HUES64 (cell line): ENCODE results near the gene BICDL1.
"Not testable (repeated sequence)": the region's sequence is repeated elsewhere in the genome, so short reads cannot be mapped to it uniquely, and the experiment has no call there.

Source experiments
- H3K27ac ChIP-seq: 2 replicates; pipeline ENCODE4 v1.7.0; 2013; ENCODE audit warnings: low read depth, low read length, inconsistent platforms
- H3K27me3 ChIP-seq: 2 replicates; pipeline ENCODE4 v1.6.1; 2013; ENCODE audit warnings: mild to moderate bottlenecking, low read length; ENCODE audit not compliant: insufficient read depth
- H3K36me3 ChIP-seq: 2 replicates; pipeline ENCODE4 v1.6.1; 2013; ENCODE audit warnings: mild to moderate bottlenecking, low read length; ENCODE audit not compliant: insufficient read depth
- H3K4me1 ChIP-seq: 2 replicates; pipeline ENCODE4 v1.6.1; 2013; ENCODE audit warnings: mild to moderate bottlenecking, low read length, moderate library complexity; ENCODE audit not compliant: insufficient read depth
- H3K4me3 ChIP-seq: 2 replicates; pipeline ENCODE4 v1.5.1; 2013; ENCODE audit warnings: mild to moderate bottlenecking, low read length, moderate library complexity
- H3K9ac ChIP-seq: 2 replicates; pipeline ENCODE4 v1.6.1; 2013; ENCODE audit warnings: mild to moderate bottlenecking, low read depth, low read length
- H3K9me3 ChIP-seq: 2 replicates; pipeline ENCODE4 v1.6.1; 2013; ENCODE audit warnings: low read depth, low read length; ENCODE audit not compliant: insufficient read depth
- WGBS: fragments of 150-250, 120-280 bp; methylation state at CpG from one replicate; pipeline ENCODE4 v1.1.7; 2013; ENCODE audit warnings: missing lambda C conversion rate; 5-methylcytosine and 5-hydroxymethylcytosine counted together

The BICDL1 gene

GRCh38 chr12:119980242-119980641 lies 8.8 kb upstream of the BICDL1 start:
- Histone ChIP-seq H3K27ac (no peak overlapping the region), H3K36me3 (no peaks in the 10 kb centered on the region), H3K4me1 (no peaks in the 10 kb centered on the region), H3K9ac (no peak overlapping the region), H3K27me3 (peaks cover 4% of the 10 kb centered on the region; the same call in 1 of the 2 replicates), H3K9me3 (no peaks in the 10 kb centered on the region), H3K4me3 (no peak overlapping the region)
- WGBS: 91% methylated on average over 1 of the region's 1 CpG

- not testable (repeated sequence) for H3K9me3 ChIP-seq, H3K4me3 ChIP-seq, H3K9ac ChIP-seq, H3K27ac ChIP-seq, H3K4me1 ChIP-seq, H3K27me3 ChIP-seq, H3K36me3 ChIP-seq
- 95% methylated on average over 8 of the region's 8 CpGs for WGBS
These were observed 8.3 kb upstream of the BICDL1 start for GRCh38 chr12:119980702-119981101.

GRCh38 chr12:119989361-119989730 lies 310 bp downstream of the BICDL1 start:
- Histone ChIP-seq H3K27me3 (peaks cover 38% of the 10 kb centered on the region), H3K4me3 (peak overlapping the region; percentile 80), H3K9me3 (no peaks in the 10 kb centered on the region), H3K36me3 (0 out of 2 replicates have a peak, but pooled peaks cover 5% of the 10 kb centered on the region), H3K9ac (peak overlapping the region; percentile 53), H3K4me1 (peaks cover 14% of the 10 kb centered on the region), H3K27ac (peak overlapping the region; percentile 72; the same call in 1 of the 2 replicates)
- WGBS: under 1% methylated on average over 49 of the region's 49 CpGs

- Histone ChIP-seq H3K4me1 (peaks cover 14% of the 10 kb centered on the region), H3K27me3 (peaks cover 38% of the 10 kb centered on the region), H3K36me3 (0 out of 2 replicates have a peak, but pooled peaks cover 5% of the 10 kb centered on the region), H3K4me3 (peak overlapping the region; percentile 57), H3K9ac (no peak overlapping the region), H3K9me3 (no peaks in the 10 kb centered on the region), H3K27ac (no peak overlapping the region)
- WGBS: under 1% methylated on average over 76 of the region's 79 CpGs
These were observed 820 bp downstream of the BICDL1 start for GRCh38 chr12:119989731-119990381.

- 74% methylated on average over 9 of the region's 12 CpGs for WGBS
- Histone ChIP-seq H3K27ac (no peak overlapping the region), H3K27me3 (peaks cover 38% of the 10 kb centered on the region), H3K36me3 (0 out of 2 replicates have a peak, but pooled peaks cover 5% of the 10 kb centered on the region), H3K9me3 (no peaks in the 10 kb centered on the region), H3K4me3 (peak overlapping the region; percentile 57), H3K9ac (no peak overlapping the region), H3K4me1 (peaks cover 14% of the 10 kb centered on the region)
These were observed 1.4 kb downstream of the BICDL1 start for GRCh38 chr12:119990382-119990874.

- Histone ChIP-seq H3K36me3 (0 out of 2 replicates have a peak, but pooled peaks cover 5% of the 10 kb centered on the region), H3K4me1 (peaks cover 14% of the 10 kb centered on the region), H3K9me3 (no peaks in the 10 kb centered on the region), H3K4me3 (no peak overlapping the region), H3K9ac (no peak overlapping the region), H3K27ac (no peak overlapping the region), H3K27me3 (peaks cover 32% of the 10 kb centered on the region)
- 90% methylated on average over 5 of the region's 5 CpGs for WGBS
These were observed 3.2 kb downstream of the BICDL1 start for GRCh38 chr12:119992129-119992705.

GRCh38 chr12:119994892-119995658 lies 6.0 kb downstream of the BICDL1 start:
- H3K27me3 ChIP-seq: peaks cover 22% of the 10 kb centered on the region; the same call in 1 of the 2 replicates
- peaks cover 10% of the 10 kb centered on the region; the same call in 1 of the 2 replicates for H3K4me1 ChIP-seq
- 66% methylated on average over 2 of the region's 3 CpGs for WGBS
- no peak overlapping the region for H3K27ac ChIP-seq
- peaks cover 9% of the 10 kb centered on the region for H3K36me3 ChIP-seq
- no peak overlapping the region for H3K4me3 ChIP-seq
- no peak overlapping the region for H3K9ac ChIP-seq
- no peaks in the 10 kb centered on the region for H3K9me3 ChIP-seq

- Histone ChIP-seq H3K4me3 (no peak overlapping the region), H3K9me3 (no peaks in the 10 kb centered on the region), H3K4me1 (no peaks in the 10 kb centered on the region), H3K27me3 (peaks cover 9% of the 10 kb centered on the region; the same call in 1 of the 2 replicates), H3K36me3 (peaks cover 9% of the 10 kb centered on the region), H3K9ac (no peak overlapping the region), H3K27ac (no peak overlapping the region)
- WGBS: 86% methylated on average over 1 of the region's 1 CpG
These were observed 7.4 kb downstream of the BICDL1 start for GRCh38 chr12:119996417-119996816.

GRCh38 chr12:119998471-119999245 lies 9.6 kb downstream of the BICDL1 start:
- WGBS: 95% methylated on average over 13 of the region's 13 CpGs
- Histone ChIP-seq H3K27me3 (no peaks in the 10 kb centered on the region), H3K36me3 (peaks cover 4% of the 10 kb centered on the region)

GRCh38 chr12:120000556-120000955 lies 11.5 kb downstream of the BICDL1 start:
- H3K9me3 ChIP-seq: no peaks in the 10 kb centered on the region
- H3K36me3 ChIP-seq: peaks cover 4% of the 10 kb centered on the region
- 98% methylated on average over 3 of the region's 3 CpGs for WGBS
- no peak overlapping the region for H3K9ac ChIP-seq
- no peaks in the 10 kb centered on the region for H3K27me3 ChIP-seq
- no peak overlapping the region for H3K4me3 ChIP-seq
- H3K4me1 ChIP-seq: no peaks in the 10 kb centered on the region
- H3K27ac ChIP-seq: no peak overlapping the region

More at GRCh38 chr12:119998471-119999245, 9.6 kb downstream of the BICDL1 start:
- H3K9ac ChIP-seq: no peak overlapping the region
- no peak overlapping the region for H3K4me3 ChIP-seq
- H3K9me3 ChIP-seq: no peaks in the 10 kb centered on the region
- no peak overlapping the region for H3K27ac ChIP-seq
- H3K4me1 ChIP-seq: no peaks in the 10 kb centered on the region
